Measurements from ENCODE around the gene ZNF507.

The ZNF507 gene

DNA sequence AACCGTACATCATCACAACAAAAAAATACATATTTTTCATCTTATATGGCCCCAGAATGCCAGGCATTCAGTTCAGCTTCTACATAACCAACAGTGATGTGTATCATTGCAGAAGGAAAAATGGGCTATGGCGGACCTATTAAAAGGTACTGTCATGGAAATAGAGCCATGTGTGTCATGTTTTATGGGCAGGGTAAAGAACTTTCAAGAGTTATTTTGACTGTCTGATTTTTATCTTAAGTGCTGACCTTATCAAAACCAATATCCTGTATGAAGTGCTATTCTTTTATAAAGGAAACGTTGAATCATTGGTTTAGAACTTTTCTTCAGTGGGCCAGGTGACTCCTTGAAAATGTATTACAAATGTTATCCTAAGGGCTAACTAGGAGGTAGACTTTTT lies 9.9 kb downstream of the ZNF507 start:
- DNase-seq (ENCODE audit: low spot score), result no peak
- H3K27ac ChIP-seq, result no peak overlapping the region
- POLR2A ChIA-PET (ENCODE audit: low non-redundant PET), result interaction anchor here (0.7 kb wide), 2 partner anchors 9 to 31 kb away, joined by 3 read pairs; no protein-coding TSS in a partner anchor
- CTCF ChIA-PET, result interaction anchor here (0.6 kb wide), 2 partner anchors 35 to 93 kb away, joined by 3 to 5 read pairs; no protein-coding TSS in a partner anchor
- TF ChIP-seq, protein P1, sequence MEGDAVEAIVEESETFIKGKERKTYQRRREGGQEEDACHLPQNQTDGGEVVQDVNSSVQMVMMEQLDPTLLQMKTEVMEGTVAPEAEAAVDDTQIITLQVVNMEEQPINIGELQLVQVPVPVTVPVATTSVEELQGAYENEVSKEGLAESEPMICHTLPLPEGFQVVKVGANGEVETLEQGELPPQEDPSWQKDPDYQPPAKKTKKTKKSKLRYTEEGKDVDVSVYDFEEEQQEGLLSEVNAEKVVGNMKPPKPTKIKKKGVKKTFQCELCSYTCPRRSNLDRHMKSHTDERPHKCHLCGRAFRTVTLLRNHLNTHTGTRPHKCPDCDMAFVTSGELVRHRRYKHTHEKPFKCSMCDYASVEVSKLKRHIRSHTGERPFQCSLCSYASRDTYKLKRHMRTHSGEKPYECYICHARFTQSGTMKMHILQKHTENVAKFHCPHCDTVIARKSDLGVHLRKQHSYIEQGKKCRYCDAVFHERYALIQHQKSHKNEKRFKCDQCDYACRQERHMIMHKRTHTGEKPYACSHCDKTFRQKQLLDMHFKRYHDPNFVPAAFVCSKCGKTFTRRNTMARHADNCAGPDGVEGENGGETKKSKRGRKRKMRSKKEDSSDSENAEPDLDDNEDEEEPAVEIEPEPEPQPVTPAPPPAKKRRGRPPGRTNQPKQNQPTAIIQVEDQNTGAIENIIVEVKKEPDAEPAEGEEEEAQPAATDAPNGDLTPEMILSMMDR (conservative IDR thresholded peaks at IDR 0.05; ENCODE audit: low read depth), result no peak

DNA sequence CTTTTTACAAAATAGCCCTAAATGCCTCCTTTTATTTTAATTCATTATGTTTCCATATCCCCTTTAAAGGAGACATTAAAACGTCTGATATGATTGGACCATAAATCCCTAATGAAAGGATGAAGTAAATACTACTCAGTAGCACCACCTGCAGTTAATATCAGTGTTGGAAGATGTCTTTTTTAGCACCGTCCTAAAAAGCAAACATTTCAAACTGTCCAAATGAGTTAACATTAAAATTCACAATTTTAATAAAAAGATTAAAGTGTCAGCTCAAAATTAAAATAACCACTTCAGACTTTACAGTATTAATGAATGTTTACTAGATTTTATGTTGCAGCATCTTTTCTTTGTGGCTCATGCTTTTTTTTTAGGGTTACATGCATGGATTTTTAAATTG lies 12.3 kb downstream of the ZNF507 start:
- DNase-seq (ENCODE audit: low spot score), result no peak
- ChIA-PET CTCF (interaction anchor here (0.6 to 0.7 kb wide), 4 partner anchors 9 to 1650 kb away, joined by 3 to 8 read pairs (median 4); no protein-coding TSS in a partner anchor), POLR2A (ENCODE audit: low non-redundant PET) (no interaction called here)
- H3K27ac ChIP-seq, result no peak overlapping the region
- TF ChIP-seq, protein P1 (conservative IDR thresholded peaks at IDR 0.05; ENCODE audit: low read depth), result peak; percentile 25; the same call in 1 of the 2 replicates

DNA sequence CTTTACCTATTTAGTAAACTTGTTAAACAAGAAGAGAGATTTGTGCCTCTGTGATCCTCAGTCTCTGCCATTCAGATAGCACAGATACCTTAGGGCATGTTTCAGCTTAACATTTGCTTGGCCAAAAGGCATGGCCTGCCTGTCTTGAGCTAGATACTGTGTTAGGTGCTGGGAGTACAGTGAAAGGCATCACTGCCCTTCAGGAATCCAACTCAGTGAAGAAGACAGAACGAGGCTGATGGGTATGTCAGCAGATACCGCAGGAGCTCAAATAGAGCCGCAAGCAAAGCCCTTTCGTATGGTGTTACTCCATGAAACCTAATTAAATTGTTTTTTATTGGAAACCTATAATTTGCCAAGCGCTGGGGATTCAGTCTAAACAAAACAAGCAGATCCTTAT lies 12.9 kb downstream of the ZNF507 start:
- POLR2A ChIA-PET (ENCODE audit: low non-redundant PET), result no interaction called here
- no peak for DNase-seq (ENCODE audit: low spot score)
- TF ChIP-seq, protein P1 (conservative IDR thresholded peaks at IDR 0.05; ENCODE audit: low read depth), result no peak
- H3K27ac ChIP-seq, result no peak overlapping the region
- CTCF ChIA-PET, result interaction anchor here (0.5 to 0.7 kb wide), 3 partner anchors 82 to 238 kb away, joined by 3 to 5 read pairs (median 3); no protein-coding TSS in a partner anchor

DNA sequence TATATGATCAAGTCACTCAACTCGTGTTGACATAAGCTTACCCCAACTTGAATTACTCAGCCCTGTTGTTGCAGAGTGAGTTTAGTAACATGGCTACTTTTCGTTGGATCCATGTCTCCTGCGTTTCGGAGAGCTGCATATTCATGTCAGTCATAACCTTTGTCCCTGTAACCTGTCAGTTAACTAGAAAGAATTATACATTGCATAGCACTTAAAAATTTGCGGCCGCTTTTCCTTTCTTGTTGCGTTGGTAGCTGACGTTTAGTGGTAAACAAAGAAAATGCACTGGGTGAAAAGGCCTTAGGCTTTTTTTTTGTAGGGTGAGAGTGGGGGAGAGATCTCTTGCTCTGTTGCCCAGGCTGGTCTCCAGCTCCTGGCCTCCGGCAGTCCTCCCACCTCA lies 14.2 kb downstream of the ZNF507 start:
- TF ChIP-seq, protein P1 (conservative IDR thresholded peaks at IDR 0.05; ENCODE audit: low read depth), result no peak
- POLR2A ChIA-PET (ENCODE audit: low non-redundant PET), result interaction anchor here (0.7 kb wide), 1 partner anchor 44 kb away, joined by 3 read pairs; no protein-coding TSS in a partner anchor
- no peak for DNase-seq (ENCODE audit: low spot score)
- H3K27ac ChIP-seq, result no peak overlapping the region
- CTCF ChIA-PET, result no interaction called here

- ChIA-PET POLR2A (ENCODE audit: low non-redundant PET) (no interaction called here), CTCF (interaction anchor here (0.6 kb wide), 1 partner anchor 34 kb away, joined by 3 read pairs; no protein-coding TSS in a partner anchor)
- no peak for DNase-seq (ENCODE audit: low spot score)
- TF ChIP-seq, protein P1 (conservative IDR thresholded peaks at IDR 0.05; ENCODE audit: low read depth), result no peak
- no peak overlapping the region for H3K27ac ChIP-seq
Observed at GRCh38 chr19:32361574-32362317, 16.3 kb downstream of the ZNF507 start.

DNA sequence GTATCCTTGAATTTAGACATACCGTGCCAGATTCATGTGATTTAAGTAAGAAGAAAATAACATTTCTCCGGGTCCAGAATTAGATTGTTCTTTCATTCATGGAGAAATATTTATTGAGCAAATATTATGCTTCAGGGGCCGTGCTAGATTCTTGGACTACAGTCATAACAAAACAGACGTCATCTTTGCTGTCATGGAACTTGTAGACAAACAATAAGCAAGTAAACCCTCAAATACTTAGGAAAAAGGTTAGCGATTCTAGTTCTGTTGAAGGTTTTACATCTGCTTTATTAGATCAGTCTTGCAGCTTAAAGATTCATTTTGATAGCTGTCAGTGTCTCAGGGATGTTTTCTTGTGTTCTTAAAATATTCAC lies 16.9 kb downstream of the ZNF507 start:
- ChIA-PET CTCF (no interaction called here), POLR2A (ENCODE audit: low non-redundant PET) (no interaction called here)
- TF ChIP-seq, protein P1 (conservative IDR thresholded peaks at IDR 0.05; ENCODE audit: low read depth), result no peak
- H3K27ac ChIP-seq, result no peak overlapping the region
- no peak for DNase-seq (ENCODE audit: low spot score)

Data from RWPE1 (cell line).